ENCODE data around the gene SIX5. TPM values are rescaled to one million over a fixed set of nuclear protein-coding genes. Genes with fewer than 3 reads are reported as not detected.
A peak's percentile ranks its signal among the peaks of the same experiment; 100 is the strongest.

SIX5 gene
- total and polyA plus RNA-seq, 12 donors: 15.5 to 29.3 (median 21.3) TPM

DNA sequence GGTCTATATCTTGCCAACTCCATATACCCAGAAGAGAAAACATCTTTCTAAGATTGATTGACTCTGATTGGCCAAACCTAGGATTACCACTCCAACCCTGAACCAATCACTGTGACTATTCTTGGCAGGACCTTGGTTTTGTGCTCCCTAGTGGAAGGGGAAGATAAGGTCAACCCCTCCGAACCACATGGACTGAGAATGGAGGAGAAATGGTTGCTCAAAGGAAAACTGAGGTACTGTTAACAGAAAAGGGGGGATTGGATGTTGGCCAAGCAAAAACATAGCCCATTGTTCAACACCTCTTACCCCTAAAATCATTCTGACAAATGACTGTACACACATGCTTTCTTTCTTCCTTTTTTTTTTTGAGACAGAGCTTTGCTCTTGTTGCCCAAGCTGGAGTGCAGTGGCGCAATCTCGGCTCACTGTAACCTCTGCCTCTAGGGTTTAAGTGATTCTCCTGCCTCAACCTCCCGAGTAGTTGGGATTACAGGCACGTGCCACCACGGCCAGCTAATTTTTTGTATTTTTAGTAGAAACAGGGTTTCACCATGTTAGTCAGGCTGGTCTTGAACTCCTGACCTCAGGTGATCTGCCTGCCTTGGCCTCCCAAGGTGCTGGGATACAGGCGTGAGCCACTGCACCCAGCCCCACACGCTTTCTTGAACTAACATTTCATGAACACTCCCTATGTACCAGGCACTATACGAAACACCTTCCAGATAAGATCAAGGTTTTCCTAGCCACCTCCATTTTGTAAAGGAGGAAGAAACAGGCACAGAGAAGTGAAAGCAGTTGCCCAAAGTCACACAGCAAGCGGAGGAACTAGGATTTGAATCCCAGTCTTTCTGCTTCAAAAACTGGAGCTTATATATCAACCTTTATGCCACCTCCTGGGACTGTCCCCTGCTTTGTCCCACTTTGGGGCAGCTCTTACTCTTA, 29.3 kb downstream of the SIX5 start:
- H3K4me3 ChIP-seq: no peak overlapping the region
- no peaks in the 10 kb centered on the region for H3K4me1 ChIP-seq
- ATAC-seq: peak in 1 of 8 donors; percentile 13
- no peak for DNase-seq
- 85 to 91% methylated on average over 10 of the region's 10 CpGs for WGBS, 2 donors
- H3K27me3 ChIP-seq: peaks cover 0 to 14% (median 0%) of the 10 kb centered on the region in 7 donors
- no peak overlapping the region for H3K27ac ChIP-seq
- TF ChIP-seq, protein P1, sequence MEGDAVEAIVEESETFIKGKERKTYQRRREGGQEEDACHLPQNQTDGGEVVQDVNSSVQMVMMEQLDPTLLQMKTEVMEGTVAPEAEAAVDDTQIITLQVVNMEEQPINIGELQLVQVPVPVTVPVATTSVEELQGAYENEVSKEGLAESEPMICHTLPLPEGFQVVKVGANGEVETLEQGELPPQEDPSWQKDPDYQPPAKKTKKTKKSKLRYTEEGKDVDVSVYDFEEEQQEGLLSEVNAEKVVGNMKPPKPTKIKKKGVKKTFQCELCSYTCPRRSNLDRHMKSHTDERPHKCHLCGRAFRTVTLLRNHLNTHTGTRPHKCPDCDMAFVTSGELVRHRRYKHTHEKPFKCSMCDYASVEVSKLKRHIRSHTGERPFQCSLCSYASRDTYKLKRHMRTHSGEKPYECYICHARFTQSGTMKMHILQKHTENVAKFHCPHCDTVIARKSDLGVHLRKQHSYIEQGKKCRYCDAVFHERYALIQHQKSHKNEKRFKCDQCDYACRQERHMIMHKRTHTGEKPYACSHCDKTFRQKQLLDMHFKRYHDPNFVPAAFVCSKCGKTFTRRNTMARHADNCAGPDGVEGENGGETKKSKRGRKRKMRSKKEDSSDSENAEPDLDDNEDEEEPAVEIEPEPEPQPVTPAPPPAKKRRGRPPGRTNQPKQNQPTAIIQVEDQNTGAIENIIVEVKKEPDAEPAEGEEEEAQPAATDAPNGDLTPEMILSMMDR (IDR thresholded peaks at IDR 0.05): no peak
- H3K36me3 ChIP-seq: no peaks in the 10 kb centered on the region
- H3K9me3 ChIP-seq: no peaks in the 10 kb centered on the region
- intact Hi-C loops (cut with DNase I): no loop called here

DNA sequence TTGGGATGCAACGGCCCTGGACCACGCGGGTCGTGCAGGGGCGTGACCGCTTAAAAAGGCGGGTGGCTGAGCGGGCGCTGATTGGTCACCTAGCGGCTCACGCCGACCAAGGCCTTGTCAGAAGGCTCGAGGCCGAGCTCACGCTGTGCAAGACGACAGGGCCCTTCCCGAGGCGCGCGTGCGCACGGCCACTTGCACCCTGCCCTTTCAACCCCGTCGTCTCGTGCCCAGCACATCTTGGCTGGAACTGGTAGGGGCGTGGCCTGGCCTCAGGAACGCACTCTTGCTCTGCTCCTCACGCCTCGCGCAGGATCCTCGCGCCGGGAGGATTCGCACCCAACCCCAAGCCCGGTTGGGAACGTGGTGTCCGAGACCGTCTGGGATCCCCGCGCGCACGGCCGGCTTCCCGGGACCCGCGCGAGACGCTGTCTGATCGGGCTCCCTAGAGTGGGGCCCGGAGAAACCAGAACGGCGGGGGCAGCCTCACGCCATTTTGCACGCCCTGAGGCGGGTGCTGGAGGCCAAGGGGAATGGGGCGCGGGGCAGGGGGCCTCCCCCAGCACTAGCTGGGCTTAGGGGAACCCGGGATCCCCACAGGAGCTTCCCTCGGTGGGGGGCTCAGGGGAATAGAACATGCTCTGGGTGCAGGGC, 35.8 kb downstream of the SIX5 start, which contains the start of gene MEIOSIN:
Gene MEIOSIN (plus strand): TSS at position 280 of the 651 bp plus-strand sequence. CDS start 1,938 bp downstream, outside the sequence.
- ATAC-seq (no peak), DNase-seq (no peak)
- Histone ChIP-seq H3K36me3 (no peaks in the 10 kb centered on the region), H3K27me3 (no peaks in the 10 kb centered on the region), H3K9me3 (no peaks in the 10 kb centered on the region), H3K4me3 (no peak within 1 kb of the TSS), H3K27ac (no peak within 1 kb of the TSS), H3K4me1 (peaks cover 2 to 22% (median 15%) of the 10 kb centered on the region in 9 donors)
- TF ChIP-seq, protein P1 (IDR thresholded peaks at IDR 0.05): no peak
- WGBS, 2 donors: 90 to 91% methylated on average over 59 of the region's 59 CpGs
- intact Hi-C loops (cut with DNase I): no loop called here

DNA sequence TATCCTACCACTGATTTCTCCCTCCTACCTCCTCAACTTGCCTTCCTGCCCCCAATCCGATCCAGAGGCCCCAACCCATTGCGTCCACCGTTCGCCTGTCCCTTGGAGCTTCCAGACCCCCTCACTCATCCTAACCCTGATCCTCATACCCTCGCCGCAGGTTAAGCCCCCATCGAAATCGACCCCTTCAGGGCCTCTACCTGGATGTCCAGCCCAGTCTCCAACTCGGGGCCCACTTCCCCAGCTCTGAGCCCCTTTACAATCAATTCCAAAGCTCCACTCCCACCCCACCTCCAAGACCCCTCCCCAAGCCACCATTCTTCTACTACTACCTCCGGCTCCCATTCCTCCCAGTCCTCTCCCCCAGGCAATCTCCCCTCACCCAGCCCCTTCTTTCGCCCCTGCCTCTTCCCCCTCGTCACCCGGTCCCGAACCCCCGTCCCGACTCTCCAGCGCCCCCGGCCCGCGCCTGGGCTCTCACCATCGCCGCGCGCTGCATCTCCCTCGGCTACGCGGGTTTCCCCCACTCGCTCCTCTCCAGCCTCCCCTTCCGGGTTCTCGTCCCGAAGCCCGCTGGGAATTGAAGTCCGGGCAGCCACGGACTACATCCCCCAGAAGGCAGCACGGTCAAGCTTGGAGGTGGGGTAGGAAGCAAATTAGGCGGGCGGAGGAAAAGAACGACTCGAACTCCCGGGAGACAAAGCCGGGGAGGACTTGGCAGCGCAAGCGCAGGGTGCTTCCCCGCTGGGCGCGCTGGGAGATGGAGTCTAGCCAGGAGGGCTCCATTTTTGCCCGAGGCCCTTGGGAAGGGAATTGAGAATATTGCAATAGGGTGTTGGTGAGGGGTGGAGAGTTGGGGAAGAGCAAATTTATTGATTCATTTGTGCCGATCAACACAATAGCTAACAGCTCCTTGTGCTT, 38.4 kb downstream of the SIX5 start, which contains the start of gene FBXO46:
Gene FBXO46 (minus strand): TSS at position 529 of the 921 bp plus-strand sequence. CDS start 17,401 bp downstream, outside the sequence.
- Histone ChIP-seq H3K4me1 (peaks cover 2 to 28% (median 16%) of the 10 kb centered on the region in 9 donors), H3K27me3 (no peaks in the 10 kb centered on the region), H3K4me3 (peak within 1 kb of the TSS; percentile 43 to 84 (median 78)), H3K27ac (peak within 1 kb of the TSS in 8 of 10 donors; percentile 41 to 85 (median 73)), H3K36me3 (peaks cover 0 to 9% (median 0%) of the 10 kb centered on the region in 9 donors), H3K9me3 (no peaks in the 10 kb centered on the region)
- 1 to 2% methylated on average over 48 of the region's 48 CpGs for WGBS, 2 donors
- intact Hi-C loops (cut with DNase I): loop anchor here in 2 of 10 donors (1.0 to 2.0 kb wide), 3 partner anchors 38 to 40 kb away; partner anchors contain the start of genes QPCTL (in 1 of the 2) and SIX5 (in 1 of the 2)
- peak; percentile 95 to 99 for DNase-seq
- peak; percentile 97 to 99 (median 99) for ATAC-seq
- TF ChIP-seq, protein P1 (IDR thresholded peaks at IDR 0.05): peak in 2 of 9 donors; percentile 10 to 14

Measured in heart right ventricle (tissue), 16 donors.